B cell (primary cell): Measurements from ENCODE around the gene ARHGDIB. TPM values are rescaled to one million over a fixed set of nuclear protein-coding genes. Genes with fewer than 3 reads are reported as not detected.

Experiments used
- ATAC-seq: fragments of 200-7000 bp; cut with Tn5 transposase; one replicate; pipeline ENCODE4 v1.10.0; 2021; ENCODE audit warnings: low read depth, mild to moderate bottlenecking, moderate number of reproducible peaks, moderate library complexity
- CTCF ChIA-PET: fragments of 350-600 bp; sonication (Branson Sonifier 250); formaldehyde crosslinking; loops from one replicate; lab custom pipeline; 2021; ENCODE audit warnings: antibody characterized with exemption, inconsistent platforms; lab: Charles Lee
- POLR2A ChIA-PET: fragments of 350-600 bp; sonication (Branson Sonifier 250); formaldehyde crosslinking; loops from one replicate; lab custom pipeline; 2021; ENCODE audit warnings: antibody characterized with exemption; lab: Charles Lee
- DNase-seq: peaks from one replicate; pipeline ENCODE4 v3.0.0; 2013
- H2AFZ ChIP-seq: 2 replicates; pipeline ENCODE4 v1.6.1; 2012; ENCODE audit warnings: mild to moderate bottlenecking, low read depth, low read length; ENCODE audit not compliant: insufficient read depth, poor library complexity, severe bottlenecking
- H3K27ac ChIP-seq, 2 donors: 1 replicate in 1 of 2; 2 replicates in 1 of 2; pipeline ENCODE4 v1.5.1; 2012 to 2013; ENCODE audit warnings: low read length in 2 of 2, mild to moderate bottlenecking in 2 of 2, moderate library complexity in 1 of 2
- H3K27me3 ChIP-seq, 4 experiments: fragments of 200-600 bp in 1 of 4; sonication (generic) in 1 of 4; replicated peaks in 1 of 4; 1 replicate in 2 of 4; 2 replicates in 2 of 4; pipeline versions ENCODE4 v1.6.1 to v1.7.0; 2013 to 2016; ENCODE audit warnings: low read length in 3 of 4, mild to moderate bottlenecking in 2 of 4, mixed read lengths in 1 of 4, moderate library complexity in 1 of 4; ENCODE audit not compliant: insufficient read depth in 4 of 4, control insufficient read depth in 3 of 4; ENCODE audit errors: control extremely low read depth in 1 of 4
- H3K36me3 ChIP-seq, 2 experiments: replicated peaks in 1 of 2; 1 replicate in 1 of 2; 2 replicates in 1 of 2; pipeline versions ENCODE4 v1.6.1 to v1.7.1; 2013; ENCODE audit warnings: low read length in 1 of 2; ENCODE audit not compliant: insufficient read depth in 2 of 2, control insufficient read depth in 1 of 2; ENCODE audit errors: control extremely low read depth in 1 of 2, extremely low read depth in 1 of 2
- H3K4me1 ChIP-seq, 2 donors: fragments of 200-600 bp in 1 of 2; sonication (generic) in 1 of 2; 1 replicate in 1 of 2; 2 replicates in 1 of 2; pipeline versions ENCODE4 v1.5.1 to v1.6.1; 2013 to 2017; ENCODE audit warnings: low read length in 2 of 2; ENCODE audit not compliant: control insufficient read depth in 2 of 2, insufficient read depth in 2 of 2
- H3K4me2 ChIP-seq: replicated peaks from 2 replicates; pipeline ENCODE3; 2012; ENCODE audit warnings: mild to moderate bottlenecking, low read depth, low read length; ENCODE audit not compliant: poor library complexity, severe bottlenecking
- H3K4me3 ChIP-seq, 5 experiments: fragments of 200-600 bp in 1 of 5; sonication (generic) in 1 of 5; 1 replicate in 3 of 5; 2 replicates in 2 of 5; pipeline versions ENCODE4 v1.5.1 to v1.7.0; 2011 to 2016; ENCODE audit warnings: low read length in 4 of 5, mild to moderate bottlenecking in 4 of 5, low read depth in 2 of 5, control low read depth in 1 of 5, moderate library complexity in 1 of 5; ENCODE audit not compliant: insufficient read depth in 1 of 5; ENCODE audit errors: control extremely low read depth in 1 of 5, extremely low read depth in 1 of 5
- H3K79me2 ChIP-seq: fragments of 200-600 bp; sonication (generic); one replicate; pipeline ENCODE4 v1.6.0; 2016; ENCODE audit warnings: low read length; ENCODE audit not compliant: control insufficient read depth, insufficient read depth
- H3K9ac ChIP-seq: fragments of 200-600 bp; sonication (generic); 2 replicates; pipeline ENCODE4 v1.6.1; 2017; ENCODE audit warnings: mild to moderate bottlenecking, low read length, moderate library complexity
- H3K9me3 ChIP-seq, 3 donors: one replicate each; pipeline versions ENCODE4 v1.6.1 to v1.7.1; 2013; ENCODE audit warnings: low read length in 2 of 3; ENCODE audit not compliant: control insufficient read depth in 2 of 3, insufficient read depth in 1 of 3; ENCODE audit errors: control extremely low read depth in 1 of 3
- H4K20me1 ChIP-seq: 2 replicates; pipeline ENCODE4 v1.6.0; 2012; ENCODE audit warnings: mild to moderate bottlenecking, low read length; ENCODE audit not compliant: insufficient read depth, control insufficient read depth, poor library complexity, severe bottlenecking
- H3K27ac Mint-ChIP-seq: one replicate; pipeline ENCODE4 v1.8.0; 2021; ENCODE audit warnings: mixed read lengths
- H3K27me3 Mint-ChIP-seq: one replicate; pipeline ENCODE4 v1.8.0; 2021; ENCODE audit warnings: mixed read lengths
- H3K4me1 Mint-ChIP-seq: one replicate; pipeline ENCODE4 v1.8.0; 2021; ENCODE audit warnings: mixed read lengths
- H3K4me3 Mint-ChIP-seq: one replicate; pipeline ENCODE4 v1.8.0; 2021; ENCODE audit warnings: mixed read lengths
- H3K9me3 Mint-ChIP-seq: one replicate; pipeline ENCODE4 v1.8.0; 2022; ENCODE audit warnings: mixed read lengths; ENCODE audit not compliant: insufficient read depth
- CTCF ChIP-seq: fragments of 200-600 bp; IDR thresholded peaks from one replicate; pipeline ENCODE4 v1.8.0; 2022; ENCODE audit warnings: antibody characterized with exemption, mild to moderate bottlenecking
- EZH2 ChIP-seq: IDR thresholded peaks from 2 replicates; pipeline ENCODE4 v1.6.1; 2012; ENCODE audit warnings: borderline replicate concordance, low read depth, mild to moderate bottlenecking, moderate library complexity, low read length; ENCODE audit not compliant: insufficient read depth, poor library complexity, severe bottlenecking
- WGBS: methylation state at CpG from one replicate; pipeline ENCODE4 v1.1.5; 2013; ENCODE audit warnings: missing lambda C conversion rate; ENCODE audit not compliant: insufficient coverage; 5-methylcytosine and 5-hydroxymethylcytosine counted together
- intact Hi-C: fragments of 100-400 bp; cut with micrococcal nuclease; formaldehyde crosslinking; loops from one replicate; pipeline ENCODE4 v1.10.0; 2022
- polyA minus RNA-seq: library from RNA; depleted of rRNA, polyadenylated mRNA; stranded (reverse); fragments of >200 nt; gene quantifications from 2 replicates; pipeline ENCODE4 v1.2.3, GENCODE V29; 2012
- polyA plus RNA-seq: library from polyadenylated mRNA; depleted of rRNA; stranded (reverse); fragments of >200 nt; gene quantifications from 2 replicates; pipeline ENCODE4 v1.2.3, GENCODE V29; 2012
- total RNA-seq, 2 donors: library from RNA; stranded (reverse); fragments of 120-200 nt in 1 of 2; gene quantifications; 1 replicate in 1 of 2; 2 replicates in 1 of 2; pipeline versions ENCODE4 v1.2.3 to v1.2.4, GENCODE V29; 2013 to 2022

The ARHGDIB gene
- 508 and 514 TPM in 2 replicates for total RNA-seq
- total RNA-seq (2013): 1,361 TPM
- polyA plus RNA-seq: 514 and 826 TPM in 2 replicates
- polyA minus RNA-seq: 1,239 and 1,713 TPM in 2 replicates

- Mint-ChIP-seq H3K27me3 (no peaks in the 10 kb centered on the region), H3K4me3 (peak within 1 kb of the TSS; percentile 97), H3K27ac (peak within 1 kb of the TSS; percentile 98), H3K9me3 (no peaks in the 10 kb centered on the region), H3K4me1 (peaks cover 64% of the 10 kb centered on the region)
- H4K20me1 ChIP-seq: peaks cover 34% of the 10 kb centered on the region
- H3K9me3 ChIP-seq: no peaks in the 10 kb centered on the region
- POLR2A ChIA-PET: interaction anchor here (1.2 to 1.6 kb wide), 2 partner anchors 13 to 34 kb away, joined by 3 to 5 read pairs; no protein-coding TSS in a partner anchor
- intact Hi-C loops: loop anchor here (1.0 to 2.0 kb wide), 8 partner anchors 9 to 805 kb away; partner anchors contain the start of genes C12orf60 and WBP11
- H3K36me3 ChIP-seq: peaks cover 4 to 23% of the 10 kb centered on the region in 2 experiments
- DNase-seq (peak; percentile 90), ATAC-seq (peak; percentile 75)
- H3K9ac ChIP-seq: peak within 1 kb of the TSS; percentile 77
- H3K4me1 ChIP-seq: peaks cover 37 to 47% of the 10 kb centered on the region in 2 donors
- peak within 1 kb of the TSS; percentile 68 to 94 for H3K27ac ChIP-seq
- H3K4me3 ChIP-seq: peak within 1 kb of the TSS; percentile 65 to 99 (median 84)
- H3K4me2 ChIP-seq: peak within 1 kb of the TSS; percentile 82
- peak within 1 kb of the TSS; percentile 66 for H2AFZ ChIP-seq
- H3K27me3 ChIP-seq: no peaks in the 10 kb centered on the region
- 2% methylated on average over 6 of the region's 14 CpGs for WGBS
- H3K79me2 ChIP-seq: peaks cover 65% of the 10 kb centered on the region
- TF ChIP-seq CTCF (no peak), EZH2 (no peak)
- CTCF ChIA-PET: interaction anchor here (0.7 to 2.6 kb wide), 3 partner anchors 13 to 34 kb away, joined by 3 to 13 read pairs (median 3); no protein-coding TSS in a partner anchor
These were observed at the start of gene ARHGDIB for GRCh38 chr12:14961466-14962152. TSS of gene ARHGDIB (minus strand) at chr12:14961601. CDS start at chr12:14950712, 10,889 bp downstream.

- intact Hi-C loops: no loop called here
- POLR2A ChIA-PET: no interaction called here
- CTCF ChIA-PET: no interaction called here
These were observed 49.8 kb upstream of the ARHGDIB start for GRCh38 chr12:15011162-15011561.

More at GRCh38 chr12:15011162-15011561, 49.8 kb upstream of the ARHGDIB start:
- Mint-ChIP-seq H3K27me3 (peaks cover 16% of the 10 kb centered on the region), H3K9me3 (no peaks in the 10 kb centered on the region), H3K4me3 (no peak overlapping the region), H3K27ac (no peak overlapping the region), H3K4me1 (no peaks in the 10 kb centered on the region)
- Histone ChIP-seq H3K4me3 (no peak overlapping the region), H3K9ac (no peak overlapping the region), H3K4me1 (peaks cover 0 to 3% of the 10 kb centered on the region in 2 donors), H3K9me3 (no peaks in the 10 kb centered on the region), H4K20me1 (no peaks in the 10 kb centered on the region), H3K27ac (no peak overlapping the region), H3K36me3 (no peaks in the 10 kb centered on the region), H3K27me3 (peaks cover 0 to 23% (median 3%) of the 10 kb centered on the region in 4 experiments), H2AFZ (no peak overlapping the region), H3K79me2 (no peaks in the 10 kb centered on the region), H3K4me2 (no peak overlapping the region)
- DNase-seq (no peak), ATAC-seq (no peak)
- TF ChIP-seq EZH2: no peak
- TF ChIP-seq CTCF: no peak
